GM18499 (cell line): ENCODE measurements around the gene ASPHD2.

Source experiments
- ATAC-seq: cut with Tn5 transposase; IDR thresholded peaks from one replicate; pipeline ENCODE4 v1.9.1; 2021; ENCODE audit warnings: moderate number of reproducible peaks; ENCODE audit not compliant: insufficient read depth, unreplicated experiment

ASPHD2 gene

DNA sequence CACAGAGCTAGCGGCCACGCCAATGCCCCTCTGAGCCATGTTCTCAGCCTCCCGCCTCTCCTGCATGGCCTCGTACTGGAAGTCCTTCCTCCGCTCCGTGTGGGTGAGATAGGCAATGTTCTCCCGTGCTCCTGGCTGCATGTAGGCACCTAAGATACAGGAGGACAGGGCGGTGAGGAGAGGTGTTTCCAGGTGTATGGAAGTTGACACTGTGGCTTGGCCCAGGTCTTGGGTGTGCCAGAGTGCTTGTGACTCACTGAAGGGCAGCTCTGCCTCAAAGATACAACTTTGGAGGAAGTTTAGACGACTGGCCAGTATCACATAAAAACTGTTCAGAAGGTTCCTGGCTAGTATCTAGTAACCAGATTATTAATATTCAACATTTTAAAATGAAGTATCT lies 63.2 kb downstream of the ASPHD2 start:
- no peak for ATAC-seq

DNA sequence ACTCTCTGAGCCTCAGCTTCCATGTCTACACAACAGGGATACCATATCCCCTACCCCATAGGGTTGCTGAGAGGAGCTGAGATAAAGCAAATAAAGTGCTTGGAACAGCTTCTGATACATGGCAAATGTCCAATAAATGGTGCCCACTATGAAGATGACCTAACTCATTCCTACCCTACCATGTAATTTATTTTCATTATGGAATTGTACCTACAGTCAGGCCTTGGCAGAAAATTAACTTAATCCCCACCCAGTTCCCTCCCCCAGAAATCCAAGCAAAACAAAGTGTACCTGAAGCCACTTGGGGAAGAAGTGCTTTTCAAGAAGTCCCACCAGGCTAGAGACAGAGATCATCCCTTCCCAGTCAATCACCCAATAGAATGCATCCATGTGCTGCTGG lies 65.4 kb downstream of the ASPHD2 start:
- ATAC-seq, result no peak
